Esophagus muscularis mucosa (tissue), 4 donors: ENCODE measurements around the gene MRPS26. TPM values are rescaled to one million over a fixed set of nuclear protein-coding genes. Genes with fewer than 3 reads are reported as not detected.

ENCODE experiments used
- DNase-seq: peaks from one replicate; pipeline ENCODE4 v3.0.0-alpha.2; 2017; ENCODE audit errors: extremely low spot score
- H3K27ac ChIP-seq, 4 donors: fragments of 200-600 bp; sonication (generic); replicated peaks in 1 of 4; 1 replicate in 3 of 4; 2 replicates in 1 of 4; pipeline ENCODE4 v1.5.1; 2016 to 2019; ENCODE audit warnings: mild to moderate bottlenecking in 1 of 4
- H3K27me3 ChIP-seq, 4 donors: fragments of 200-600 bp; sonication (generic); one replicate each; pipeline versions ENCODE4 v1.5.1 to v1.6.0; 2016 to 2019
- H3K36me3 ChIP-seq, 4 donors: fragments of 200-600 bp; sonication (generic); one replicate each; pipeline ENCODE4 v1.5.1; 2016 to 2019
- H3K4me1 ChIP-seq, 4 donors: fragments of 200-600 bp; sonication (generic); one replicate each; pipeline ENCODE4 v1.5.1; 2016 to 2019
- H3K4me3 ChIP-seq, 4 donors: fragments of 200-600 bp; sonication (generic); 1 replicate in 2 of 4; 2 replicates in 2 of 4; pipeline ENCODE4 v1.5.1; 2016 to 2019; ENCODE audit warnings: mild to moderate bottlenecking in 4 of 4, moderate library complexity in 1 of 4
- H3K9me3 ChIP-seq, 4 donors: fragments of 200-600 bp; sonication (generic); 1 replicate in 3 of 4; 2 replicates in 1 of 4; pipeline ENCODE4 v1.5.1; 2016 to 2019
- CTCF ChIP-seq, 3 experiments: fragments of 200-600 bp in 2 of 3; fragments of 450-650 bp in 1 of 3; sonication (generic) in 2 of 3; IDR thresholded peaks; one replicate each; pipeline ENCODE4 v1.5.1; 2017 to 2019; ENCODE audit warnings: antibody characterized with exemption in 3 of 3, mild to moderate bottlenecking in 2 of 3, moderate library complexity in 1 of 3
- EP300 ChIP-seq: sonication (generic); formaldehyde crosslinking; IDR thresholded peaks from one replicate; pipeline ENCODE4 v1.6.1; 2017; ENCODE audit warnings: antibody characterized with exemption
- POLR2A ChIP-seq: fragments of 450-650 bp; IDR thresholded peaks from one replicate; pipeline ENCODE4 v1.6.1; 2017; ENCODE audit warnings: antibody characterized with exemption, moderate library complexity, mild to moderate bottlenecking, low read depth
- POLR2AphosphoS5 ChIP-seq, 2 donors: sonication (generic); formaldehyde crosslinking; IDR thresholded peaks; one replicate each; pipeline ENCODE4 v1.6.1; 2017; ENCODE audit warnings: antibody characterized with exemption in 2 of 2
- WGBS: methylation state at CpG from one replicate; pipeline ENCODE4 v1.1.5; 2018; 5-methylcytosine and 5-hydroxymethylcytosine counted together
- intact Hi-C: fragments of 100-400 bp; cut with DNase I; formaldehyde crosslinking; loops from one replicate; pipeline ENCODE4 v1.15.1; 2023
- total RNA-seq, 4 donors: library from RNA; depleted of rRNA; stranded (reverse); fragments of >200 nt; gene quantifications; one replicate each; pipeline versions ENCODE4 v1.1.0 to v1.2.1, GENCODE V29; 2016

Gene MRPS26
- total RNA-seq, 4 donors from 2014 or later = 52.3 to 90.7 (median 71.5) TPM

DNA sequence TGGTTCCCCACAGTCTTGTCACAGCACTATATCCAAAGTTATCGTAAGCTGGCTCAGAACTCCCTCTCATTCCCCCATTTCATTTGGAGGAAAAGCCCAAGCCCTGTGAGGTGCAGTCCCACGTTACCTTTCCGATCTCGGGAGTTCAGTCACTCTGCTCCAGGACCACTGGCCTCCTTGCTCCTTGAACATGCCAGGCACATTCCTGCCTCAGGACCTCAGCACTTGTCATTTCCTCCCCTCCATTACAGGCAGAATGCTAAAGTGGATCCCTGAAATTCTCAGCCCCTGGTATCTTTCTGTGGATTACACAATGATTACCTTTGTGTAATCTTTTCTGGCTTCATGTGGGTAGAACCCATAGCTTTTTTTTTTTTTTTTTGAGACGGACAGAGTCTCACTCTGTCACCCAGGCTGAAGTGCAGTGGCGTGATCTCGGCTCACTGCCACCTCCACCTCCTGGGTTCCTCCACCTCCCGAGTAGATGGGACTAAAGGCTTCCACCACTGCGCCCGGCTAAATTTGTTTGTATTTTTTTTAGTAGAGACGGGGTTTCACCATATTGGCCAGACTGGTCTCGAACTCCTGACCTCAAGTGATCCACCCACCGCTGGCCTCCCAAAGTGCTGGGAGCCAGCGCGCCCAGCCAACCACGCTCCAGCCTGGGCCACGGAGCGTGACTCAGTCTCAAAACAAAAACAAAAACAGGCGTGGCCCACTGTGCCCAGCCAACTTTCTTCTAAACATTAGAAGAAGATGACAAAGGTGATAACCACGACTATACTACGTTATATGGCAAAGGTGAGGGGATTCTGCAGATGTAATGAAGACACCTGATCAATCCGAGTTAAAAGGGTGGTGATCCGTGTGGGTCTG lies 21.5 kb downstream of the MRPS26 start:
- Histone ChIP-seq H3K36me3 (no peaks in the 10 kb centered on the region), H3K9me3 (no peaks in the 10 kb centered on the region), H3K4me3 (no peak overlapping the region), H3K27me3 (peaks cover 0 to 29% (median 13%) of the 10 kb centered on the region in 4 donors), H3K4me1 (peaks cover 7 to 12% (median 11%) of the 10 kb centered on the region in 4 donors), H3K27ac (no peak overlapping the region)
- 88% methylated on average over 22 of the region's 23 CpGs for WGBS
- TF ChIP-seq CTCF (IDR thresholded peaks at IDR 0.05) = no peak
- no peak for TF ChIP-seq POLR2AphosphoS5 (IDR thresholded peaks at IDR 0.05)
- TF ChIP-seq POLR2A = no peak
- no peak for TF ChIP-seq EP300
- DNase-seq = no peak
- intact Hi-C loops = no loop called here

DNA sequence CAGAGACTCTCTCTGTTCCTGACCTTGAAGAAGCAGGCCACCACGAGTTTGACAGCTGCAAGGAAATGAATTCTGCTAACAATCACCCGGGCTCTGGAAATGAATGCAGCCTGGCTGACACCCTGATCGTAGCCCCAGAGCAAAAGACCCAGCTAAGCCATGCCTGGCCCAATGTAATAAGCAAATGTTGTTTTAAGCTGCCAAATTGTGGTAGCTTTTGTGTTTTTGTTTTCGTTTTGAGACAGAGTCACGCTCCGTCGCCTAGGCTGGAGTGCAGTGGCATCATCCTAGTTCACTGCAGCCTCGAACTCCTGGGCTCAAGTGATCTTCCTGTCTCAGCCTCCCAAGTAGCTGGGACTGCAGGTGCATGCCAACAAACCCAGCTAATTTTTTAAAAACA lies 22.2 kb downstream of the MRPS26 start:
- no peak for DNase-seq
- intact Hi-C loops = no loop called here
- Histone ChIP-seq H3K4me1 (peaks cover 7 to 16% (median 14%) of the 10 kb centered on the region in 4 donors), H3K27me3 (peaks cover 0 to 36% (median 13%) of the 10 kb centered on the region in 4 donors), H3K27ac (no peak overlapping the region), H3K9me3 (no peaks in the 10 kb centered on the region), H3K36me3 (no peaks in the 10 kb centered on the region), H3K4me3 (no peak overlapping the region)
- WGBS = 69% methylated on average over 7 of the region's 8 CpGs
- TF ChIP-seq CTCF (IDR thresholded peaks at IDR 0.05) = no peak
- TF ChIP-seq EP300 = no peak
- TF ChIP-seq POLR2A = no peak
- TF ChIP-seq POLR2AphosphoS5 (IDR thresholded peaks at IDR 0.05) = no peak

GRCh38 chr20:3068986-3069900 lies 23.4 kb downstream of the MRPS26 start:
- Histone ChIP-seq H3K27ac (no peak overlapping the region), H3K9me3 (no peaks in the 10 kb centered on the region), H3K4me1 (peaks cover 7 to 16% (median 14%) of the 10 kb centered on the region in 4 donors), H3K27me3 (peaks cover 0 to 46% (median 13%) of the 10 kb centered on the region in 4 donors), H3K4me3 (no peak overlapping the region), H3K36me3 (no peaks in the 10 kb centered on the region)
- WGBS = 79% methylated on average over 7 of the region's 8 CpGs
- TF ChIP-seq CTCF (IDR thresholded peaks at IDR 0.05) (no peak), POLR2AphosphoS5 (IDR thresholded peaks at IDR 0.05) (no peak), EP300 (no peak), POLR2A (no peak)
- intact Hi-C loops = no loop called here
- no peak for DNase-seq

- 85% methylated on average over 4 of the region's 4 CpGs for WGBS
- intact Hi-C loops = no loop called here
- peaks cover 0 to 55% (median 13%) of the 10 kb centered on the region in 4 donors for H3K27me3 ChIP-seq
- TF ChIP-seq POLR2A = no peak
- no peak for TF ChIP-seq POLR2AphosphoS5 (IDR thresholded peaks at IDR 0.05)
- no peak for TF ChIP-seq EP300
- no peak for TF ChIP-seq CTCF (IDR thresholded peaks at IDR 0.05)
- H3K36me3 ChIP-seq = no peaks in the 10 kb centered on the region
- H3K27ac ChIP-seq = no peak overlapping the region
- no peaks in the 10 kb centered on the region for H3K9me3 ChIP-seq
- H3K4me1 ChIP-seq = peaks cover 7 to 16% (median 14%) of the 10 kb centered on the region in 4 donors
- no peak overlapping the region for H3K4me3 ChIP-seq
- DNase-seq = no peak
Observed at GRCh38 chr20:3070725-3071124, 24.9 kb downstream of the MRPS26 start.
